ENCODE measurements around the gene GPR52. TPM values are rescaled to one million over a fixed set of nuclear protein-coding genes. Genes with fewer than 3 reads are reported as not detected.

The GPR52 gene
- not detected for polyA plus RNA-seq (2013, experiment 1 of 2)
- polyA plus RNA-seq (2013, experiment 2 of 2): 0.03 TPM

GRCh38 chr1:174447866-174448530 is at the start of gene GPR52:
Gene GPR52 (plus strand): TSS chr1:174447964. CDS start chr1:174448112, 148 bp downstream.
- H3K4me3 ChIP-seq (ENCODE audit: low read length): no peak within 1 kb of the TSS
- H2BK120ac ChIP-seq (ENCODE audit: low read depth, low read length): no peak within 1 kb of the TSS
- H3K56ac ChIP-seq (ENCODE audit: low read length): no peak within 1 kb of the TSS
- H3K23ac ChIP-seq (ENCODE audit: low read length): no peak within 1 kb of the TSS
- no peaks in the 10 kb centered on the region for H3K79me2 ChIP-seq (ENCODE audit: control insufficient read depth, insufficient read depth, low read length)
- H3K4ac ChIP-seq (ENCODE audit: low read depth, low read length): no peak within 1 kb of the TSS
- H3K36me3 ChIP-seq (ENCODE audit: control insufficient read depth, insufficient read depth, low read length): no peaks in the 10 kb centered on the region
- peak; percentile 10 for DNase-seq
- H2BK15ac ChIP-seq (replicated peaks; ENCODE audit: low read depth): no peak within 1 kb of the TSS
- no peak within 1 kb of the TSS for H3K27ac ChIP-seq (ENCODE audit: low read depth, low read length)
- H4K5ac ChIP-seq (ENCODE audit: low read length): no peak within 1 kb of the TSS
- H3K4me1 ChIP-seq (ENCODE audit: control insufficient read depth, low read depth, low read length): no peaks in the 10 kb centered on the region
- H4K8ac ChIP-seq (ENCODE audit: low read depth, low read length): no peak within 1 kb of the TSS
- H3K18ac ChIP-seq (ENCODE audit: low read length): no peak within 1 kb of the TSS
- H2BK5ac ChIP-seq (ENCODE audit: low read length): no peak within 1 kb of the TSS
- H2AK5ac ChIP-seq (ENCODE audit: low read length): no peak within 1 kb of the TSS
- no peak within 1 kb of the TSS for H3K4me2 ChIP-seq (ENCODE audit: low read length)
- H3K79me1 ChIP-seq (ENCODE audit: low read length): no peaks in the 10 kb centered on the region
- no peaks in the 10 kb centered on the region for H3K27me3 ChIP-seq (ENCODE audit: insufficient read depth, low read length, poor library complexity)
- no peak within 1 kb of the TSS for H3K9ac ChIP-seq (ENCODE audit: low read length)
- WGBS (ENCODE audit: extremely low coverage, insufficient coverage, low lambda C conversion rate): no CpG with 5 or more reads among the region's 11 CpGs

- Histone ChIP-seq H3K23ac (ENCODE audit: low read length) (no peak overlapping the region), H3K27me3 (ENCODE audit: insufficient read depth, low read length, poor library complexity) (no peaks in the 10 kb centered on the region), H3K56ac (ENCODE audit: low read length) (no peak overlapping the region), H3K4me3 (ENCODE audit: low read length) (no peak overlapping the region), H4K8ac (ENCODE audit: low read depth, low read length) (no peak overlapping the region), H3K79me1 (ENCODE audit: low read length) (no peaks in the 10 kb centered on the region), H3K36me3 (ENCODE audit: control insufficient read depth, insufficient read depth, low read length) (no peaks in the 10 kb centered on the region), H2BK120ac (ENCODE audit: low read depth, low read length) (no peak overlapping the region), H3K79me2 (ENCODE audit: control insufficient read depth, insufficient read depth, low read length) (no peaks in the 10 kb centered on the region), H3K9ac (ENCODE audit: low read length) (no peak overlapping the region), H3K27ac (ENCODE audit: low read depth, low read length) (no peak overlapping the region), H3K4ac (ENCODE audit: low read depth, low read length) (no peak overlapping the region), H3K4me2 (ENCODE audit: low read length) (no peak overlapping the region), H3K4me1 (ENCODE audit: control insufficient read depth, low read depth, low read length) (no peaks in the 10 kb centered on the region), H3K18ac (ENCODE audit: low read length) (no peak overlapping the region), H4K5ac (ENCODE audit: low read length) (no peak overlapping the region), H2BK15ac (replicated peaks; ENCODE audit: low read depth) (no peak overlapping the region), H2BK5ac (ENCODE audit: low read length) (no peak overlapping the region), H2AK5ac (ENCODE audit: low read length) (no peak overlapping the region)
- whole genome bisulfite sequencing (ENCODE audit: extremely low coverage, insufficient coverage, low lambda C conversion rate): no CpG with 5 or more reads among the region's 4 CpGs
- DNase-seq: no peak
Observed at GRCh38 chr1:174398246-174398645, 49.5 kb upstream of the GPR52 start.

GRCh38 chr1:174399211-174399610 is 48.6 kb upstream of the GPR52 start:
- Histone ChIP-seq H3K4me2 (ENCODE audit: low read length) (no peak overlapping the region), H4K5ac (ENCODE audit: low read length) (no peak overlapping the region), H2BK120ac (ENCODE audit: low read depth, low read length) (no peak overlapping the region), H3K4me3 (ENCODE audit: low read length) (no peak overlapping the region), H2AK5ac (ENCODE audit: low read length) (no peak overlapping the region), H3K56ac (ENCODE audit: low read length) (no peak overlapping the region), H2BK15ac (replicated peaks; ENCODE audit: low read depth) (no peak overlapping the region), H3K23ac (ENCODE audit: low read length) (no peak overlapping the region), H3K18ac (ENCODE audit: low read length) (no peak overlapping the region), H3K79me2 (ENCODE audit: control insufficient read depth, insufficient read depth, low read length) (no peaks in the 10 kb centered on the region), H3K79me1 (ENCODE audit: low read length) (no peaks in the 10 kb centered on the region), H3K27me3 (ENCODE audit: insufficient read depth, low read length, poor library complexity) (no peaks in the 10 kb centered on the region), H4K8ac (ENCODE audit: low read depth, low read length) (no peak overlapping the region), H3K27ac (ENCODE audit: low read depth, low read length) (no peak overlapping the region), H2BK5ac (ENCODE audit: low read length) (no peak overlapping the region), H3K4me1 (ENCODE audit: control insufficient read depth, low read depth, low read length) (no peaks in the 10 kb centered on the region), H3K4ac (ENCODE audit: low read depth, low read length) (no peak overlapping the region), H3K9ac (ENCODE audit: low read length) (no peak overlapping the region), H3K36me3 (ENCODE audit: control insufficient read depth, insufficient read depth, low read length) (no peaks in the 10 kb centered on the region)
- DNase-seq: no peak
- WGBS (ENCODE audit: extremely low coverage, insufficient coverage, low lambda C conversion rate): no CpG with 5 or more reads among the region's 1 CpG

GRCh38 chr1:174401075-174401474 is 46.7 kb upstream of the GPR52 start:
- Histone ChIP-seq H3K27me3 (ENCODE audit: insufficient read depth, low read length, poor library complexity) (no peaks in the 10 kb centered on the region), H3K4ac (ENCODE audit: low read depth, low read length) (no peak overlapping the region), H3K79me1 (ENCODE audit: low read length) (no peaks in the 10 kb centered on the region), H3K18ac (ENCODE audit: low read length) (no peak overlapping the region), H3K9ac (ENCODE audit: low read length) (no peak overlapping the region), H3K36me3 (ENCODE audit: control insufficient read depth, insufficient read depth, low read length) (no peaks in the 10 kb centered on the region), H2BK15ac (replicated peaks; ENCODE audit: low read depth) (no peak overlapping the region), H3K4me2 (ENCODE audit: low read length) (no peak overlapping the region), H3K79me2 (ENCODE audit: control insufficient read depth, insufficient read depth, low read length) (no peaks in the 10 kb centered on the region), H4K8ac (ENCODE audit: low read depth, low read length) (no peak overlapping the region), H2BK120ac (ENCODE audit: low read depth, low read length) (no peak overlapping the region), H3K23ac (ENCODE audit: low read length) (no peak overlapping the region), H2AK5ac (ENCODE audit: low read length) (no peak overlapping the region), H3K56ac (ENCODE audit: low read length) (no peak overlapping the region), H3K27ac (ENCODE audit: low read depth, low read length) (no peak overlapping the region), H2BK5ac (ENCODE audit: low read length) (no peak overlapping the region), H4K5ac (ENCODE audit: low read length) (no peak overlapping the region), H3K4me3 (ENCODE audit: low read length) (no peak overlapping the region), H3K4me1 (ENCODE audit: control insufficient read depth, low read depth, low read length) (no peaks in the 10 kb centered on the region)
- WGBS (ENCODE audit: extremely low coverage, insufficient coverage, low lambda C conversion rate): no CpG with 5 or more reads among the region's 4 CpGs
- DNase-seq: no peak

- no CpG with 5 or more reads among the region's 1 CpG for WGBS (ENCODE audit: extremely low coverage, insufficient coverage, low lambda C conversion rate)
- Histone ChIP-seq H3K36me3 (ENCODE audit: control insufficient read depth, insufficient read depth, low read length) (no peaks in the 10 kb centered on the region), H3K4ac (ENCODE audit: low read depth, low read length) (no peak overlapping the region), H3K27me3 (ENCODE audit: insufficient read depth, low read length, poor library complexity) (no peaks in the 10 kb centered on the region), H3K79me2 (ENCODE audit: control insufficient read depth, insufficient read depth, low read length) (no peaks in the 10 kb centered on the region), H4K8ac (ENCODE audit: low read depth, low read length) (no peak overlapping the region), H3K9ac (ENCODE audit: low read length) (no peak overlapping the region), H3K4me1 (ENCODE audit: control insufficient read depth, low read depth, low read length) (no peaks in the 10 kb centered on the region), H2BK15ac (replicated peaks; ENCODE audit: low read depth) (no peak overlapping the region), H3K4me3 (ENCODE audit: low read length) (no peak overlapping the region), H2BK120ac (ENCODE audit: low read depth, low read length) (no peak overlapping the region), H3K27ac (ENCODE audit: low read depth, low read length) (no peak overlapping the region), H3K56ac (ENCODE audit: low read length) (no peak overlapping the region), H3K79me1 (ENCODE audit: low read length) (no peaks in the 10 kb centered on the region), H3K18ac (ENCODE audit: low read length) (no peak overlapping the region), H2BK5ac (ENCODE audit: low read length) (no peak overlapping the region), H3K23ac (ENCODE audit: low read length) (no peak overlapping the region), H4K5ac (ENCODE audit: low read length) (no peak overlapping the region), H2AK5ac (ENCODE audit: low read length) (no peak overlapping the region), H3K4me2 (ENCODE audit: low read length) (no peak overlapping the region)
- DNase-seq: no peak
Observed at GRCh38 chr1:174405219-174405618, 42.5 kb upstream of the GPR52 start.

GRCh38 chr1:174406421-174406820 is 41.3 kb upstream of the GPR52 start:
- H4K8ac ChIP-seq (ENCODE audit: low read depth, low read length): no peak overlapping the region
- no peak overlapping the region for H2BK5ac ChIP-seq (ENCODE audit: low read length)
- no peak overlapping the region for H3K4ac ChIP-seq (ENCODE audit: low read depth, low read length)
- no peak overlapping the region for H3K4me3 ChIP-seq (ENCODE audit: low read length)
- H3K27me3 ChIP-seq (ENCODE audit: insufficient read depth, low read length, poor library complexity): no peaks in the 10 kb centered on the region
- no peak overlapping the region for H3K18ac ChIP-seq (ENCODE audit: low read length)
- H3K27ac ChIP-seq (ENCODE audit: low read depth, low read length): no peak overlapping the region
- no peak overlapping the region for H3K56ac ChIP-seq (ENCODE audit: low read length)
- H3K79me2 ChIP-seq (ENCODE audit: control insufficient read depth, insufficient read depth, low read length): no peaks in the 10 kb centered on the region
- no peaks in the 10 kb centered on the region for H3K36me3 ChIP-seq (ENCODE audit: control insufficient read depth, insufficient read depth, low read length)
- H3K9ac ChIP-seq (ENCODE audit: low read length): no peak overlapping the region
- H3K4me1 ChIP-seq (ENCODE audit: control insufficient read depth, low read depth, low read length): no peaks in the 10 kb centered on the region
- H2BK120ac ChIP-seq (ENCODE audit: low read depth, low read length): no peak overlapping the region
- no peak overlapping the region for H3K23ac ChIP-seq (ENCODE audit: low read length)
- no peak overlapping the region for H2AK5ac ChIP-seq (ENCODE audit: low read length)
- H3K4me2 ChIP-seq (ENCODE audit: low read length): no peak overlapping the region
- DNase-seq: no peak
- no peak overlapping the region for H4K5ac ChIP-seq (ENCODE audit: low read length)
- H2BK15ac ChIP-seq (replicated peaks; ENCODE audit: low read depth): no peak overlapping the region
- WGBS (ENCODE audit: extremely low coverage, insufficient coverage, low lambda C conversion rate): no CpG with 5 or more reads among the region's 4 CpGs
- no peaks in the 10 kb centered on the region for H3K79me1 ChIP-seq (ENCODE audit: low read length)

Data from mesendoderm (in vitro differentiated cells).